NCI-H774 (cell line): ENCODE data around the gene CMTM4.
"Not testable (repeated sequence)": the region's sequence is repeated elsewhere in the genome, so short reads cannot be mapped to it uniquely, and the experiment has no call there.

Source experiments
- DNase-seq: peaks from one replicate; lab custom pipeline; 2025; lab: John Stamatoyannopoulos, UW

Gene CMTM4

DNA sequence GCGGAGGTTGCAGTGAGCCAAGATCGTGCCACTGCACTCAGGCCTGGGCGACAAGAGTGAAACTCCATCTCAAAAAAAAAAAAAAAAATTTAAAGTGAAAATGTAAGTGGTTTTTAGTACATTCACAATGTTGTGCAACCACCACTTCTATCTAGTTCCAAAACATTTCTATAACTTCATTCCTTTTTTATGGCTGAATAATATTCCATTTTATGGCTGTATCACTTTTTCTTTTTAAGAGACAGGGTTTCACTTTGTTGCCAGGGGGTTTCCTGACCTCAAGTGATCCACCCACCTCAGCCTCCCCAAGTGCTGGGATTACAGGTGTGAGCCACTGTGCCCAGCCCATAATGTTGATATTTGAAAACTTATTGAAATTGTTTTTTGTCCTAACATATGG, 103.7 kb downstream of the CMTM4 start:
- DNase-seq: no peak

DNA sequence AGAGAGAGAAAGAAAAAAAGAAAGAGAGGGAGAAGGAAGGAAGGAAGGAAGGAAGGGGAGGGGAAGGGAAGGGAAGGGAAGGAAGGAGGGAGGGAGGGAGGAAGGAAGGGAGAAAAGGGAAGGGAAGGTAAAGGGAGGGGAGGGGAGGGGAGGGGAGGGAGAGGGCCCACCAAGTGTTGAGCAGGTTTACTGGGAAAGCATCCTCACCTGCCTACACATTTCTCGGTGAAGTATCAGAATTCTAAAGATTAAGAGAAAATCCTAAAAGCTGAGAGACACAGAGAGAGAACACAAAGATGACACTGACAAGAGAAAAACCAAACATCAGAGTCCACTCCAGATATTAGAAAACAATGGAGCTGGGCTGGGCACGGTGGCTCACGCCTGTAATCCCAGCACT, 104.3 kb downstream of the CMTM4 start:
- no peak for DNase-seq

DNA sequence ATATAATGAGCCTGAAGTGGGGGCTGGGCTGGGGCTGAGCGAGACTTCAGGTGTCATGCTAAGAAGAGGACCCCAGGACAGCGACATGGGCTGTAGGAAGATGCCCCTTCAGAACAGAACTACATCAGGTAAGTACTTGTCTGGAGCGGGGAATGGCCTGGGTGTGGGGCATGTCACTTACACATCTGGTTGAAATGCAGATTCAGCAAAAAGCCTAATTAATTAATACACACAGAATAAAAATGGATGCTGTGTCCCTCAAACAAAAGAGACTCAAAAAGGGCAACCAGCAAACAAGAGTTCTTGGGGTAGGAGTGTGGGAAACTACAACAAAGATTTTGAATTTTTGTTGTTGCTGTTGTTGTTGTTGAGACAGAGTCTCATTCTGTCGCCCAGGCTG, 105.5 kb downstream of the CMTM4 start:
- DNase-seq: no peak

DNA sequence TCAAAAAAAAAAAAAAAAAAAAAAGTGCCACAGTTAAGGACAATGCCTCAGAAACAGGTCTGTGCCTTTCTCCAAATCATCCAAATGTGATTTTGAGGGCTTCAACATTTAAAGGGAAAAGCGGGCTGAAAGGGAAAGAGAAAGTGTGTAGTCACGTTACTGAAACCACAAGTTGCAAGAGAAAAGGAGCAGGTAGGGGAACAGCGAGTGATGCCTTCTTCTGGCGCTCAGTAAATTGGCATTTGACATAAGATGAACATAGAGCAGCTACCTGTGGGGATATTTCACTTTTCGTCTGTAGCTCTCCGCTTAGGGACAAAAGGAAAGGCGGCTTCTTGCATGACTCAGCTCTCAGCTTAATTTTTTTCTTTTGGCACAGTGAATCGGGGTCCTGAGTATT, 106.2 kb downstream of the CMTM4 start:
- no peak for DNase-seq

DNA sequence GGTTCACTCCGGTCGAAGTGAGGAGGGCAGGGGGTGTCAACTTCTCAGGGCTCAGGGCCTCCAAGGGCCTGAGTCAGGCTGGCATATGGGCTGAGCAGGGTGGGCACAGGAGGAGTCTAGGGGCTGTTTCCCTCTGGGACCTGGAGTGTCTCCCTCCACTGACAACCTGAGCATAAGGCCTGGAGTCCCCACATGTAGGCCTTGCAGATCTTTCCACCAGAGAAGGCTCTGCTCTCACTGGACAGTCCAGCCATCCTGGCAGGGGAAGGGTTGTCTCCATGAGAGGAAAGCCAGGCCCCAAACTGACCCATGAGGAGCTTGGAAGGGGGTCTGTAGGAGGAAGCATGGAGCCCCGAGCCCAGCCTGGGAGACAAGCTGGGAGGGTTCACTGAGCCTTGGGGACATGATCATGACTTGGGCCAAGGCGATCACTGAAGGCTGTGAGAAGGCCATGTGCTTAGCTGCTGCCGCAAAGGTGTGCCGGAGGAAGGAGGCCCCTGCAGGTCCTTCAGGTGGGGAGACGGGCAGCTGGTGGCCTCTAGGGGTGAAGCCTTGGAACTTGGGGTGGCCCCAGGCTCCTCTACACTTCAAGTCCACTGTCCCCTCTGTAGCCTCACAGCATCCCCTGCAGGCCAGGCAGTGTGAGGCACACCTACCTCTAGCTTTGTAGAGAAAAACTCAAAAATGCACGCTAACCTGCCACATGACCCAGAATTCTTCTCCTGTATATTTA, 107.4 kb downstream of the CMTM4 start:
- DNase-seq: no peak

DNA sequence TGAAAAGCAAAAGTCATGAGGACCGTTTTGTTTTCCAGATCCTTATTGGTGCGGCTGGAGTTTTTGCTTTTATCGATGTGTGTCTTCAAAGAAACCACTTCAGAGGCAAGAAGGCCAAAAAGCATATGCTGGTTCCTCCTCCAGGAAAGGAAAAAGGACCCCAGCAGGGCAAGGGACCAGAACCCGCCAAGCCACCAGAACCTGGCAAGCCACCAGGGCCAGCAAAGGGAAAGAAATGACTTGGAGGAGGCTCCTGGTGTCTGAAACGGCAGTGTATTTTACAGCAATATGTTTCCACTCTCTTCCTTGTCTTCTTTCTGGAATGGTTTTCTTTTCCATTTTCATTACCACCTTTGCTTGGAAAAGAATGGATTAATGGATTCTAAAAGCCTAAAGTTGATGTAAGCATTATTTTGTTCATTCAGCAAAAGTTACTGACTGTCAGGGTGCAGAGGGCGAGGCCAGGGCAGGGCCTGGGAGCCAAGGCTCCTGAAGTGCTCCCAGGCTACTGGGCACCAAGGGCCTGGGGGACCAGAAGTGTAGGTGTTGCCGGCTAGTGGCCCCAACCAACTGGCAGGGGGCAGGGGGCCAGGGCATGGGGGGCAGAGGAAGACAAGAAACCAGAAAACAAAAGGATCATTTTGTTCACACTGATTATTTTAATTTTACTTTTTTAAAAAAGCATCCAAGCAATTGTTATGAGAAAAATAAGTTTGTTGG, 108.5 kb downstream of the CMTM4 start:
- no peak for DNase-seq

DNA sequence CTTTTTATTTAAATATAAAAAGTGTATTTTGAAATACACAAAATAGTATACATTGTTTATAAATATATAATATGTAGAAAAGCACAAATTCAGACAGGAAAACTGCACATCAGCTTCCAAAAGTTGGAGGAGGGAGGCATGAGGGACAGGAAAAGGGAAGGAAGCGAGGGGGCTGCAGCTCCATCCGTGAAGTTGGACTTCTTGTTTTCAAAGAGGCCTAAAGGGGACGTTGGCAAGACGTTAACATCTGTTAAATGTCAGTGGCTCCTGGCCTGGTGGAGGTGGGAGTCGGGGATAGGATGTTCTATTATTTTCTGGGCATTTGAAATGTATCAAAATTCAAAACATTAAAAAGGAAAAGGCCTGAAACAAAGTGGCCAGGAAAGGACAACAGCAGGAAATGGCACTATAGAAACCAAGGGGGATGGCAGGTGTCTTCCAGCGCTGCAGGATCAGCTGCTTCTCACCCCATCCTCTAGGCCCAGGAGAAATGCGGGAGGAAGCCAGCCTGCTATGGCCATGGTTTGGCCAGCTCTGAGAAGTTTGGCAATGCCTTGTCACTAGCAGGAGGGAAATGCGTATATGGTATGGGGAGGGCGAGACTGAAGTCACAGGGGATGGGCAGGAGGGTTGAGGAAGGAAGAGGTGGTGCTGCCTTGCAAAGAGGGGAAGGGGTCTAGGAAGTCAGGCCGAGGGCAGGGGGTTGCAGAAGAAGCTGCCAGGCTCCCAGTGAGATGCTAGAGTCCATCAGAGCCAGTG, 110.9 kb downstream of the CMTM4 start:
- no peak for DNase-seq

DNA sequence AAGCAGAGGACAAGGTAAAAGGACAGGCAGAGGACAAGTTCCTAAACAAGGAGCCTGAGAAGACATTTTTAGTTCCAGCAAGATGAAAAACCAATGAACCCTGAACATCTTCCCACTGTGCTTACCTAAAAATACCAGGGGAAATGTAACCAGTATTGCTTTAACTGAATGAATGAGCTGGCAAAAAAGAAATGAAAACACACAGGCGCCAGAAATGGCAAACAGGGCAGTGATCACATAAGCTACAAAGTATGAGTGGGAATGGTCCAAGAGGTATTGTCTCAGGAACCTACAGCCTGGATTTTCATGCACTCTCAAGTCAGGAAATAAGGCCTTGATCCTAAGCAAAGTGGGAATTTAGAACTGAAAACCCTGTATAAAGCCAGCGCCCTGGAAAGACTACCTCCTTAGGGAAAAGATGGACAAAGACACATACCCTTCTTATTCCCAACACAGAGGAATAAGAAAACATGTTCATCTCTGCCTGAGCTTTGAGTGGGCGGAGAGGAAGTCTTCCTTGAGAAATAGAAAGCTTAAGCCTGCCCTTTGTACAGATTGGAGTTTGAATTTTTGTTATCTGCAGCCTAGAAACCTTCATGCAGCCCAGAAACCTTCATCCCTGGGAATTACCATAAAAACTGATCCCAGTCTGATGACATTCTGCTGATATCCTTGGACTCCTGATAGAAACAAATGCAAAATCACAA, 115.1 kb downstream of the CMTM4 start:
- no peak for DNase-seq

DNA sequence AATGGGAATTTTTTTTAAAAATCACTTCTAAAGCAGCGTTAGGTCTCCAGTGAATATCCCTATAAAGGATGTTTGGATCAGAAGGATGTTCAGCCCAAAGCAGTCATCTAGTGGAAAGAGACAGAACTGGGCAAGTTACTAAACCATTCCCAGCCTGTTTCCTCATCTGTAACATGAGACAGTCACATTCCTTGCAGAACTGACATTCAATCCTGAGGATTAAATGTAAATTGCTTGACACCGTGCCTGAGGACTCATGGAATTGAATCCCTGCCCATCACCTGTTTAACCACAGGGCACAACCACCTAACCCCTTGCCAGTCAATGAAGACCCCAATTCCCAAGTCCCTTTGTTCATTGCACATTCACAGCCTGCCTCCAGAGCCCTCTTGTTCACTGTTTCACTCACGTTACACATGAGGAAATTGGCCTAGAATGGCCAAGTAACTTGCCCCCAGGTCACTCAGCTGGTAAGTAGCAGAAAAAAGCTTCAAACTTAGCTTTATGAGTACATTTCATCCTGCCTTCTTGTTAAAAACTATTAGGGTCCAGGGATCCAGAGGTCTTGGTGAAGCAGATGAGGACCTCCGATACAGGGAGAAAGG, 115.8 kb downstream of the CMTM4 start:
- no peak for DNase-seq

DNA sequence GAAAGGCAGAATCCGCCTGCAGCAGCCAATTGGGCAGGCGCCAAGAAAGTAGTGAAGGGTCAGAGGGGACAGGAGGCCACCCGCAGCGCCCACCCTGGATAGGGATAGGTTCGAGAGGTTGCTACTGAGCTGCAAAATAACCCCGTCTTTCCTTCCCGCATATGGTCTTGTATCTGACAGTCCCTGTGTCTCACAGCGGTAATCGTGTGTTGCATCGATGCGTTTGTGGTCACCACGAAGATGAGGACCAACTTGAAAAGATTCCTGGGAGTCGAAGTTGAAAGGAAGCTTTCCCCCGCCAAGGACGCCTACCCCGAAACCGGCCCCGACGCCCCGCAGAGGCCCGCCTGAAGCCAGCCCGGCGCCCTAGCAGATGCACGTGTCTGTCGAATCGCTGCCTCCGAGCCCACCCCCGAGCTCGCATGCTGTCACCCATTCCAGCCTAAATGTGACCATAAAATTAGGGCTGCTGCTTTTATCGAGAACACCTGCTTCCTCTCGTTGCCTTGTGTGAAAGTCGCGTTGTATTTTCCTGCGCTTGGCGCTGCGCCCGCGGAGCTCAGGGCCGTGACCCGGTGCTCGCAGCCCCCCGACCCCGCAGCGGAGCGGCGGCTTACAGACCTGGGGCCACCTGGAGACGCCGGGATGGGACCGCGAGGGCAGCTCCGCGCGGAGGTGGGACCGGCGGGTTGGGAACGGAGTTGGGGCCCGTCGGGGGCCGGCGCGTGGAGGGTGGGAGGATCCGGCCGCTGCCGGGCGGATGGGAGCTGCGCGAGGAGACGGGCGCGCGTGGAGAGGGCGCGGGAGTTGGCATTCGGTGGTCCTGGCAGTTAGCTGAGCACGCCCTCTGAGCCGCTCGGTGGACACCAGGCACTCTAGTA, 117.7 kb downstream of the CMTM4 start, which contains the start of gene CMTM2:
Gene CMTM2, plus strand, starts transcription at position 813 of the 881 bp plus-strand sequence. CDS start 145 bp downstream, outside the sequence.
- DNase-seq: no peak

DNA sequence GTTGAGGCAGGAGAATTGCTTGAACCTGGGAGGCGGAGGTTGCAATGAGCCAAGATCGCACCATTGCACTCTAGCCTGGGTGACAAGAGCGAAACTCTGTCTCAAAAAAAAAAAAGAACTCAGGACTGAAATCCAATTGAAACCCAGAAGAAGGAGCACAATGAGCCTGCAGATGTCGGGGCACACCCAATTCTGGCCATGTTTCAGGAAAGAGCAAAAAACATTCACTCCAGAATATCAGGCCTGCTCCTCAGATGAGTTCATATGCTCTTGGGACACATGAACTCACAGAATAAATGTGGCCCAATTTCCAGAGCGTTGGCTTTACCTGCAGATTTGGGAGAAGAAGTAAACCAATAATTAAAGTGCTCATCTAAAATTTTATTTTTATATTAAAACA, 120.2 kb downstream of the CMTM4 start:
- no peak for DNase-seq

DNA sequence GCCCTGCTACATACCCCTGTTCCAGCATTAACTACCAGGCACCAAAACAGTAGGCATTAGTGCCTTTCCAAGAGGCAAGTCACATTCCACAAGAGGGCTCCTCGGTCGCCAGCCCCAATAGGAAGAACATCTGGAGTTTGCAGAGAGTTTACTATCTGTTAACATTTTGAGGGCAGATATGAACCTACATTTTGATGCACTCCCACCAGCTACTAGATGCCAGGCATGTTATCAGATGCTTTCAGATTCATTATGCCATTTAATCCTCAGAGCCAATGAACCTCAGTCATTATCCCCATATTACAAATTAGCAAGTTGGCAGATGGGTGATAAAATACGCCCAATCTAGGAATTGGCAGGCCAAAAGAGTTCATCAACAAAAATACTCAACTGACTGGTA, 121.5 kb downstream of the CMTM4 start:
- no peak for DNase-seq

DNA sequence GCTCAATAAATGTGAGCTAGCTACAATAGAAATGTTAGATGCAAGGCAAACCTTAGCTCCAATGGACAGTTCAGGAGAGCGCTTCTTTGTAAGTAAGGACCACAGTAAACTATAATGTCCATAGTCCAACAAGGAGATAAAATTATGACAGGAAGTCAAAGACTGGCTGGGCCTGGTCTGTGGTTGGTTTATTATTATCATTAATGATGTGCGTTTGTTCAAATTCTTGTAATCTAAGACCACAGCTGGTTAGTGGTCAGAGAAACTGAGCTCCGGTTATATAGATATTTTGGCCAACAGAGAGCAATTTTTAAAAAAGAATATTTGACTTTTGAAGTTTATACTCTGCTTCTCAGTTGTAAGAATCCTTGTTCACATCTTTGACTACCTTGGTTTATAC, 122.0 kb downstream of the CMTM4 start:
- DNase-seq: no peak

DNA sequence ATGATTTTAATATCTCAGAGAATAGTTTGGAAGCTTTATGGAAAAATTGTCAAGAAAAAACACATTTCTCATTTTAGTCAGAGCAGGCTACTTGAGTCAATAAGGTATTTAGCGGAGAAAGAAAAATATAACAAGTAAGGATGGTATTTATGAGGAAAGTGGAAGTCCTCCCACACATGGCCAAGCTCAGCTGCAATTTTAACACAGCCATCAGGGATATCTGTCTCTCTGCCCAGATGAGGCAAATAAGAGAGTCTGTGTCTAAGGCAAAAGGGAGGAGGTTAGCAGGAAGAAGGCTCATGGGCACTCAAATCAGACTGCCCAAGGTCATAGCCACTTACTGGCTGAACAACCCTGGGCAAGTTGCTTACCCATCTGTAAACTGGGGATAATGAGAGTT, 122.5 kb downstream of the CMTM4 start:
- DNase-seq: no peak

DNA sequence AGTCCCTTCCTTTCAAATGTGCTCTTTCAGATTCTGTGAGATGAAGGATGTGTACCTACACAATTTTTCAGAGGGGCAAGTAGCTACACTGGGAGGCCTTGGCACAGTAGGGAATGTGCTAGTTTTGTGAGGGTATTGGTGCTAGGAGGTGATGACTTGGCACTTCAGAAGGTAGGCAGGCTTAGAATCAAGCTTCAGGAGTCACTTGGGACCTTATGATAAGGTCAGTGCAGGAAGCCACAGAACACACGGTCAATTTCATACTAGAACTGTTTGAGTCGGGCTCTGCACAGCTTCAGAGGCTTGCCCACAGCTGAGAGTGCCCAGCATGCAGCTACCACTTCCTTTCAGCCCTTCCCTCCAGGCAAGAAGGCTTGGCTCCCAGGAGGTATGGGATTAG, 124.2 kb downstream of the CMTM4 start:
- no peak for DNase-seq

DNA sequence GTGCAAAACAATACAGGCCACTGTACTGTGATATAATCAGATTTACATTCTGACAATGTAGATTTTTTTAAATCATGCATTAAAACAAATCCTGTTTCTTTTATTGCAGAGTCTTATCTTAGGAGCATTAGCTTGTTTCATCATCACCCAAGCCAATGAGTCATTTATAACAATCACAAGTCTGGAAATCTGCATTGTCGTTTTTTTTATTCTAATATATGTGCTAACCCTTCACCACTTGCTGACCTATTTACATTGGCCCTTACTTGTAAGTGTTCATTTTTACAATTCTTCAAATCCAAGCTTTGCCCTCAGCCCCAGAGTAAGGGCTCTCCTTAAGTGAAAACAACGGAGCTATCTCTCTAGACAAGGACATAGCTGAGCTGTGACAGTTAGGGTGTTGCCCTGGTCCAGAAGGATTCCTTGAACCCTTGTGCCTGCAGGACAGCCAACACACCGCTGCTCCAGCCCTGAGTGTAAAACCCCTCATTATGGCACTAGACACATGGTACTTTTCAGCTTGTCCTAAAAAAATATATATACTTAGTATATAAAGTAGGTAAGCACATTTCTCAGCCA, 126.6 kb downstream of the CMTM4 start:
- DNase-seq: no peak

DNA sequence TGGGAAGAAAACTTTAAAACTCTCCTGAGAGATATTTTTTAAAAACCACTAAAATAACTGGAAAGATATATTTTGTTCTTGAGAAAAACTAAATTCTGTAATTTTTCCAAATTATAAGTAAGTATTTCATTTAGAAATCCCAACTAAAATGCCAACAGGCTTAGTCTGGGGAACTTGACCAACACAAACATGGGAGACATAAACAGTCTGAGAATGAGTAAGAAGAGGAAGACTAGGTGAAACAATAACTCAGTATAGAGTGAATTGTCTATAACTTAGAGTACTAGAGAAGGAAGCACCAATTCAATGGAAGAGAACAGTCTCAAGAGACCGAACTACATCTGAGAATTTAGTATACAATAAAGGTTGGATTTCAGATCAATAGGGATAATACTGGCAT, 127.4 kb downstream of the CMTM4 start:
- DNase-seq: no peak

DNA sequence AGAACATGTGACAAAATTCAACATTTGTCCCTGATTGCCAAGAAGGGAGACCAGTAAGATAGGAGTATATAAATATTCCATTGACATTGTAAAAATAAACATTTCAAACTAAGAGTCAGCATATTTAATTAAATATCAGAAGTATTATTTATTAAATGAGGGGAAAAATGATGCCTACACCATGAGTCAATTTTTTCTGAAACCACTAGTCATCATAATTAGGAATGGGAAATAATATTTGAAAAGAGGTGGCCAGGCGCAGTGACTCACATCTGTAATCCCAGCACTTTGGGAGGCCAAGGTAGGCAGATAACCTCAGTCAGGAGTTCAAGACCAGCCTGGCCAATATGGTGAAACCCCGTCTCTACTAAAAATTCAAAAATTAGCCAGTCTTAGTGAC, 128.2 kb downstream of the CMTM4 start:
- DNase-seq: no peak

DNA sequence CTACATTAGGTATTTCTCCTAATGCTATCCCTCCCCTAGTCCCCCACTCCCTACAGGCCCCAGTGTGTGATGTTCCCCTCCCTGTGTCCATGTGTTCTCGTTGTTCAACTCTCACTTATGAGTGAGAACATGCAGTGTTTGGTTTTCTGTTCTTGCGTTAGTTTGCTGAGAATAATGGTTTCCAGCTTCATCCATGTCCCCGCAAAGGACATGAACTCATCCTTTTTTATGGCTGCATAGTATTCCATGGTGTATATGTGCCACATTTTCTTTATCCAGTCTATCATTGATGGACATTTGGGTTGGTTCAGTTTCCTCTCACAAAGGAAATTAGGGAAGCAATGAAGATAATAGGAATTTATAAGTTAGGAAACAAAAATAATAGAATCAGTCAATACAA, 129.3 kb downstream of the CMTM4 start:
- not testable (repeated sequence) for DNase-seq
